ENCODE results near the gene PSME3IP1. TPM values are rescaled to one million over a fixed set of nuclear protein-coding genes. Genes with fewer than 3 reads are reported as not detected.

Gene PSME3IP1
- total and polyA plus RNA-seq, 2 experiments from 2014 or later, result 78.0 to 105 TPM

DNA sequence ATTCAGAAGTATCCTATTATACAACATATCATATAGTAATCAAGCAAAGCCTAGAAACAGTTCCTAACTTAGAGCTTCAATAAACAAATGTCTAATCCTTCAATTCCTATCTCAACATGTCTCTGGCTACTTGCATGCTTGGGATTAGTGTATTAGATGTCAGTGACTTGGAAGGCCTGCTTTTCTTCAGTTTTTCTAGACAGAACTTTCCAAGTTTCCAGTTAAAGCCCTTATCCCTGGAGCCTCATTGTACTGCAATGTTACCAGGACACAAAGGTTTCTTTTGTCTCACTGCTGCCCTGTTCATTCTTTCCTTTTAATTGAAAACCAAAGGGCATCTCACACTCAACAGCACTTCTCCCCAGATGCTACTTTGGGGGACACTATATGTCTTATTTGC, 16.5 kb downstream of the PSME3IP1 start:
- Histone ChIP-seq H3K4me1 (ENCODE audit: insufficient read depth) (no peaks in the 10 kb centered on the region), H3F3A (replicated peaks; ENCODE audit: low read depth) (no peaks in the 10 kb centered on the region), H3K79me2 (replicated peaks; ENCODE audit: insufficient read depth) (no peaks in the 10 kb centered on the region), H3K27ac (ENCODE audit: low read depth) (no peak overlapping the region), H3K27me3 (ENCODE audit: insufficient read depth) (no peaks in the 10 kb centered on the region), H4K20me1 (replicated peaks; ENCODE audit: insufficient read depth) (no peaks in the 10 kb centered on the region), H2AFZ (no peak overlapping the region), H3K36me3 (ENCODE audit: insufficient read depth) (peaks cover 73% of the 10 kb centered on the region), H3K4me2 (no peak overlapping the region), H3K4me3 (no peak overlapping the region), H3K9me2 (ENCODE audit: insufficient read depth) (no peaks in the 10 kb centered on the region)
- Mint-ChIP-seq H3K4me3 (no peak overlapping the region), H3K9me3 (no peaks in the 10 kb centered on the region), H3K36me3 (ENCODE audit: low read depth) (peaks cover 63% of the 10 kb centered on the region), H3K27me3 (ENCODE audit: insufficient read depth, low read depth, poor library complexity) (peaks cover 3% of the 10 kb centered on the region), H3K4me1 (peaks cover 3% of the 10 kb centered on the region; the same call in 1 of the 3 replicates), H3K27ac (no peak overlapping the region)
- TF ChIP-seq ZNF114 (CRISPR knock-in tag; IDR thresholded peaks at IDR 0.05) (no peak), EZH2 (IDR thresholded peaks at IDR 0.05; ENCODE audit: low read depth, unreplicated experiment) (no peak), REST (IDR thresholded peaks at IDR 0.05; ENCODE audit: unreplicated experiment) (no peak), ZNF331 (CRISPR knock-in tag; IDR thresholded peaks at IDR 0.05; ENCODE audit: low read depth) (no peak), CTCF (conservative IDR thresholded peaks at IDR 0.05; ENCODE audit: low read depth in 2 of 2) (no peak), JUNB (IDR thresholded peaks at IDR 0.05; ENCODE audit: unreplicated experiment) (no peak), POLR2AphosphoS5 (IDR thresholded peaks at IDR 0.05; ENCODE audit: low read depth) (no peak), EZH2phosphoT487 (IDR thresholded peaks at IDR 0.05; ENCODE audit: unreplicated experiment) (no peak), CREB1 (CRISPR knock-in tag; IDR thresholded peaks at IDR 0.05; ENCODE audit: low read depth) (no peak), STAT1 (IDR thresholded peaks at IDR 0.05; ENCODE audit: unreplicated experiment) (no peak), NANOG (IDR thresholded peaks at IDR 0.05; ENCODE audit: borderline replicate concordance) (no peak)
- TF ChIP-seq, protein P1, sequence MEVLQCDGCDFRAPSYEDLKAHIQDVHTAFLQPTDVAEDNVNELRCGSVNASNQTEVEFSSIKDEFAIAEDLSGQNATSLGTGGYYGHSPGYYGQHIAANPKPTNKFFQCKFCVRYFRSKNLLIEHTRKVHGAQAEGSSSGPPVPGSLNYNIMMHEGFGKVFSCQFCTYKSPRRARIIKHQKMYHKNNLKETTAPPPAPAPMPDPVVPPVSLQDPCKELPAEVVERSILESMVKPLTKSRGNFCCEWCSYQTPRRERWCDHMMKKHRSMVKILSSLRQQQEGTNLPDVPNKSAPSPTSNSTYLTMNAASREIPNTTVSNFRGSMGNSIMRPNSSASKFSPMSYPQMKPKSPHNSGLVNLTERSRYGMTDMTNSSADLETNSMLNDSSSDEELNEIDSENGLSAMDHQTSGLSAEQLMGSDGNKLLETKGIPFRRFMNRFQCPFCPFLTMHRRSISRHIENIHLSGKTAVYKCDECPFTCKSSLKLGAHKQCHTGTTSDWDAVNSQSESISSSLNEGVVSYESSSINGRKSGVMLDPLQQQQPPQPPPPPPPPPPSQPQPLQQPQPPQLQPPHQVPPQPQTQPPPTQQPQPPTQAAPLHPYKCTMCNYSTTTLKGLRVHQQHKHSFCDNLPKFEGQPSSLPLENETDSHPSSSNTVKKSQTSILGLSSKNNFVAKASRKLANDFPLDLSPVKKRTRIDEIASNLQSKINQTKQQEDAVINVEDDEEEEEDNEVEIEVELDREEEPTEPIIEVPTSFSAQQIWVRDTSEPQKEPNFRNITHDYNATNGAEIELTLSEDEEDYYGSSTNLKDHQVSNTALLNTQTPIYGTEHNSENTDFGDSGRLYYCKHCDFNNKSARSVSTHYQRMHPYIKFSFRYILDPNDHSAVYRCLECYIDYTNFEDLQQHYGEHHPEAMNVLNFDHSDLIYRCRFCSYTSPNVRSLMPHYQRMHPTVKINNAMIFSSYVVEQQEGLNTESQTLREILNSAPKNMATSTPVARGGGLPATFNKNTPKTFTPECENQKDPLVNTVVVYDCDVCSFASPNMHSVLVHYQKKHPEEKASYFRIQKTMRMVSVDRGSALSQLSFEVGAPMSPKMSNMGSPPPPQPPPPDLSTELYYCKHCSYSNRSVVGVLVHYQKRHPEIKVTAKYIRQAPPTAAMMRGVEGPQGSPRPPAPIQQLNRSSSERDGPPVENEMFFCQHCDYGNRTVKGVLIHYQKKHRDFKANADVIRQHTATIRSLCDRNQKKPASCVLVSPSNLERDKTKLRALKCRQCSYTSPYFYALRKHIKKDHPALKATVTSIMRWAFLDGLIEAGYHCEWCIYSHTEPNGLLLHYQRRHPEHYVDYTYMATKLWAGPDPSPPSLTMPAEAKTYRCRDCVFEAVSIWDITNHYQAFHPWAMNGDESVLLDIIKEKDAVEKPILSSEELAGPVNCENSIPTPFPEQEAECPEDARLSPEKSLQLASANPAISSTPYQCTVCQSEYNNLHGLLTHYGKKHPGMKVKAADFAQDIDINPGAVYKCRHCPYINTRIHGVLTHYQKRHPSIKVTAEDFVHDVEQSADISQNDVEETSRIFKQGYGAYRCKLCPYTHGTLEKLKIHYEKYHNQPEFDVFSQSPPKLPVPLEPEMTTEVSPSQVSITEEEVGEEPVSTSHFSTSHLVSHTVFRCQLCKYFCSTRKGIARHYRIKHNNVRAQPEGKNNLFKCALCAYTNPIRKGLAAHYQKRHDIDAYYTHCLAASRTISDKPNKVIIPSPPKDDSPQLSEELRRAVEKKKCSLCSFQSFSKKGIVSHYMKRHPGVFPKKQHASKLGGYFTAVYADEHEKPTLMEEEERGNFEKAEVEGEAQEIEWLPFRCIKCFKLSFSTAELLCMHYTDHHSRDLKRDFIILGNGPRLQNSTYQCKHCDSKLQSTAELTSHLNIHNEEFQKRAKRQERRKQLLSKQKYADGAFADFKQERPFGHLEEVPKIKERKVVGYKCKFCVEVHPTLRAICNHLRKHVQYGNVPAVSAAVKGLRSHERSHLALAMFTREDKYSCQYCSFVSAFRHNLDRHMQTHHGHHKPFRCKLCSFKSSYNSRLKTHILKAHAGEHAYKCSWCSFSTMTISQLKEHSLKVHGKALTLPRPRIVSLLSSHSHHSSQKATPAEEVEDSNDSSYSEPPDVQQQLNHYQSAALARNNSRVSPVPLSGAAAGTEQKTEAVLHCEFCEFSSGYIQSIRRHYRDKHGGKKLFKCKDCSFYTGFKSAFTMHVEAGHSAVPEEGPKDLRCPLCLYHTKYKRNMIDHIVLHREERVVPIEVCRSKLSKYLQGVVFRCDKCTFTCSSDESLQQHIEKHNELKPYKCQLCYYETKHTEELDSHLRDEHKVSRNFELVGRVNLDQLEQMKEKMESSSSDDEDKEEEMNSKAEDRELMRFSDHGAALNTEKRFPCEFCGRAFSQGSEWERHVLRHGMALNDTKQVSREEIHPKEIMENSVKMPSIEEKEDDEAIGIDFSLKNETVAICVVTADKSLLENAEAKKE (CRISPR knock-in tag; IDR thresholded peaks at IDR 0.05), result no peak
- TF ChIP-seq, protein P2, sequence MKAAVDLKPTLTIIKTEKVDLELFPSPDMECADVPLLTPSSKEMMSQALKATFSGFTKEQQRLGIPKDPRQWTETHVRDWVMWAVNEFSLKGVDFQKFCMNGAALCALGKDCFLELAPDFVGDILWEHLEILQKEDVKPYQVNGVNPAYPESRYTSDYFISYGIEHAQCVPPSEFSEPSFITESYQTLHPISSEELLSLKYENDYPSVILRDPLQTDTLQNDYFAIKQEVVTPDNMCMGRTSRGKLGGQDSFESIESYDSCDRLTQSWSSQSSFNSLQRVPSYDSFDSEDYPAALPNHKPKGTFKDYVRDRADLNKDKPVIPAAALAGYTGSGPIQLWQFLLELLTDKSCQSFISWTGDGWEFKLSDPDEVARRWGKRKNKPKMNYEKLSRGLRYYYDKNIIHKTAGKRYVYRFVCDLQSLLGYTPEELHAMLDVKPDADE (IDR thresholded peaks at IDR 0.05), result no peak
- ATAC-seq (no peak), DNase-seq (ENCODE audit: low spot score) (no peak)

Data from GM23338 (cell line).